Smooth muscle cell of bladder (primary cell): ENCODE measurements around the gene SLC2A4. TPM values are rescaled to one million over a fixed set of nuclear protein-coding genes. Genes with fewer than 3 reads are reported as not detected.

Experiments used
- total RNA-seq: library from RNA; depleted of rRNA; stranded (reverse); fragments of >200 nt; gene quantifications from 2 replicates; pipeline ENCODE4 v1.2.3, GENCODE V29; 2014

SLC2A4 gene
- 0.28 TPM in 2 replicates for total RNA-seq

GRCh38 chr17:7281074-7281952 is at the start of gene SLC2A4:
Gene SLC2A4 (plus strand): TSS chr17:7281718. CDS start chr17:7281935, 217 bp downstream.

GRCh38 chr17:7234083-7234951 is 47.2 kb upstream of the SLC2A4 start, which contains the start of gene DVL2:
Gene DVL2 (minus strand): TSS chr17:7234517. CDS start chr17:7234262, 255 bp downstream.

GRCh38 chr17:7239091-7240027 is 42.2 kb upstream of the SLC2A4 start, which contains the start of gene PHF23:
Gene PHF23 (minus strand): TSS chr17:7239457. CDS start chr17:7239279, 178 bp downstream.

GRCh38 chr17:7241783-7242716 is 39.5 kb upstream of the SLC2A4 start, which contains the start of gene GABARAP:
Gene GABARAP (minus strand): TSS chr17:7242449. CDS start chr17:7242330, 119 bp downstream.

GRCh38 chr17:7251661-7252175 is 29.8 kb upstream of the SLC2A4 start, which contains the start of gene CTDNEP1:
Gene CTDNEP1 (minus strand): TSS chr17:7251734. CDS start chr17:7251296, 438 bp downstream.

GRCh38 chr17:7252176-7253043 is 29.1 kb upstream of the SLC2A4 start, which contains the start of gene ELP5:
Gene ELP5 (plus strand): TSS chr17:7252215. CDS start chr17:7252551, 336 bp downstream.

GRCh38 chr17:7262192-7262934 is 19.2 kb upstream of the SLC2A4 start, which contains the start of gene CLDN7:
Gene CLDN7 (minus strand): TSS chr17:7262478. CDS start chr17:7262043, 435 bp downstream.

GRCh38 chr17:7294614-7295153 is 13.2 kb downstream of the SLC2A4 start, which contains the start of gene YBX2:
Gene YBX2 (minus strand): TSS chr17:7294639. CDS start chr17:7294500, 139 bp downstream.

GRCh38 chr17:7306911-7307685 is 25.6 kb downstream of the SLC2A4 start, which contains the start of gene EIF5A:
Gene EIF5A (plus strand): TSS chr17:7307628. CDS start chr17:7309636, 2,008 bp downstream.

GRCh38 chr17:7314719-7315569 is 33.4 kb downstream of the SLC2A4 start, which contains the start of gene GPS2:
Gene GPS2 (minus strand): TSS chr17:7315360. CDS start chr17:7315052, 308 bp downstream.

GRCh38 chr17:7328840-7329373 is 47.4 kb downstream of the SLC2A4 start, which contains the start of gene NEURL4:
Gene NEURL4 (minus strand): TSS chr17:7329335. CDS start chr17:7329312, 23 bp downstream.

GRCh38 chr17:7336240-7337175 is 55.0 kb downstream of the SLC2A4 start, which contains the start of gene ACAP1:
Gene ACAP1 (plus strand): TSS chr17:7336529. CDS start chr17:7336735, 206 bp downstream.

